ENCODE results near the gene ZBTB7A. TPM values are rescaled to one million over a fixed set of nuclear protein-coding genes. Genes with fewer than 3 reads are reported as not detected.

Gene ZBTB7A
- total and polyA plus RNA-seq, 7 experiments from 2014 or later: 15.3 to 76.0 (median 49.1) TPM

DNA sequence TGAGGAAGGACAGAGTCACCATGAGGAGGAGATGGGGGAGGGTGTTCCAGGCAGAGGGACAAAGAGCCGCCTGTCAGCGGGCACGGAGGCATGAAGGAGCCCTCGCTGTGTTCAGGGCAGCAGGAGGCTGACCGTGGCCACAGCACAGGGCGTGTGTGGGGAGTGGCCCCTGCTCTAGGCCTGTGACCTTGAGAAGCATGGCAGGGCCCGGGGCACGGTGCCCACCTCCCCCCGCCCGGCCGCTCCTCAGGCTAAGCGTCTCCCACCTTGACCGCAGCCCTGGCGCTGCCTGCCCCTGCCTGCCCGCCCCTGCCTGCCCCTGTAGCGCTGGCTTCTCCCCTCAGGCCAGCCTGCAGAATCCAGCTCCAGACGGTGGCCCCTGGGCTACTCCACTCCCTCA lies 45.7 kb upstream of the ZBTB7A start:
- Histone ChIP-seq H3K4me1 (ENCODE audit: control insufficient read depth in 2 of 2, insufficient read depth in 2 of 2, low read length in 2 of 2) (peaks cover 36 to 41% of the 10 kb centered on the region in 2 donors), H3K27ac (ENCODE audit: low read depth, low read length) (no peak overlapping the region), H3K9me3 (ENCODE audit: control insufficient read depth in 2 of 3, low read length in 3 of 3) (no peaks in the 10 kb centered on the region), H3K36me3 (ENCODE audit: control insufficient read depth in 2 of 3, insufficient read depth in 3 of 3, low read length in 3 of 3) (peaks cover 0 to 50% (median 3%) of the 10 kb centered on the region in 3 experiments), H3K4me3 (ENCODE audit: low read length) (no peak overlapping the region), H3K27me3 (ENCODE audit: control insufficient read depth in 2 of 2, insufficient read depth in 2 of 2, low read length in 2 of 2) (no peaks in the 10 kb centered on the region)
- H3K27ac Mint-ChIP-seq: peak overlapping the region in 1 of 9 donors; percentile 34
- H3K9me3 Mint-ChIP-seq: no peaks in the 10 kb centered on the region
- H3K36me3 Mint-ChIP-seq: peaks cover 0 to 42% (median 0%) of the 10 kb centered on the region in 5 donors
- no peaks in the 10 kb centered on the region for H3K27me3 Mint-ChIP-seq
- DNase-seq: no peak
- ATAC-seq: no peak
- intact Hi-C loops (cut with micrococcal nuclease): no loop called here
- peaks cover 25 to 78% (median 46%) of the 10 kb centered on the region in 7 donors for H3K4me1 Mint-ChIP-seq
- H3K4me3 Mint-ChIP-seq: no peak overlapping the region
- ChIA-PET CTCF (no interaction called here), POLR2A (interaction anchor here (1.8 kb wide), 1 partner anchor 8 kb away, joined by 5 read pairs; no protein-coding TSS in a partner anchor)

DNA sequence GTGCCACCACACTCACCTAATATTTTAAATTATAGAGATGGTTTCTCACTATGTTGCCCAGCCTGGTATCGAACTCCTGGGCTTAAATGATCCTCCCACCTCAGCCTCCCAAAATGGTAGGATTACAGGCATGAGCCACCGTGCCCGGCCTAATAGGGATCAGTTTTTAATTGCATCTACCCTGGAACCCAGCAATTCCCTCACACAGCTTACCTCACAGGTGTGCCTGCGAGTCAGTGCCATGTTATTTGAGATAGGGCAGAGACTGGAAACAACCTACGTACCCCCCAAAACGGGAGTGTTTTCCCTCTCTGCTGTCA lies 42.9 kb upstream of the ZBTB7A start:
- H3K36me3 ChIP-seq (ENCODE audit: control insufficient read depth in 2 of 3, insufficient read depth in 3 of 3, low read length in 3 of 3): peaks cover 3 to 44% (median 3%) of the 10 kb centered on the region in 3 experiments
- ChIA-PET POLR2A (interaction anchor here (0.6 to 1.6 kb wide), 10 partner anchors 9 to 188 kb away, joined by 3 to 8 read pairs (median 5); partner anchors contain the start of gene ZBTB7A), CTCF (interaction anchor here (0.7 to 1.2 kb wide), 3 partner anchors 20 to 124 kb away, joined by 3 to 4 read pairs (median 3); no protein-coding TSS in a partner anchor)
- H3K27ac ChIP-seq (ENCODE audit: low read depth, low read length): peak overlapping the region; percentile 72
- H3K4me1 ChIP-seq (ENCODE audit: control insufficient read depth in 2 of 2, insufficient read depth in 2 of 2, low read length in 2 of 2): peaks cover 40 to 52% of the 10 kb centered on the region in 2 donors
- intact Hi-C loops (cut with micrococcal nuclease): loop anchor here (1.0 to 5.0 kb wide), 4 partner anchors 20 to 103 kb away; partner anchors contain the start of genes ZBTB7A (in 2 of the 2) and PIAS4 (in 1 of the 2)
- peak overlapping the region in 6 of 10 donors; percentile 8 to 80 (median 30) for H3K4me3 Mint-ChIP-seq
- H3K27ac Mint-ChIP-seq: peak overlapping the region; percentile 86 to 97 (median 94)
- ATAC-seq (no peak), DNase-seq (no peak)
- no peaks in the 10 kb centered on the region for H3K27me3 ChIP-seq (ENCODE audit: control insufficient read depth in 2 of 2, insufficient read depth in 2 of 2, low read length in 2 of 2)
- no peaks in the 10 kb centered on the region for H3K27me3 Mint-ChIP-seq
- H3K36me3 Mint-ChIP-seq: peaks cover 0 to 49% (median 4%) of the 10 kb centered on the region in 5 donors
- H3K9me3 ChIP-seq (ENCODE audit: control insufficient read depth in 2 of 3, low read length in 3 of 3): no peaks in the 10 kb centered on the region
- H3K9me3 Mint-ChIP-seq: peaks cover 0 to 2% (median 0%) of the 10 kb centered on the region in 11 donors
- peak overlapping the region; percentile 10 for H3K4me3 ChIP-seq (ENCODE audit: low read length)
- H3K4me1 Mint-ChIP-seq: peaks cover 34 to 85% (median 51%) of the 10 kb centered on the region in 7 donors

DNA sequence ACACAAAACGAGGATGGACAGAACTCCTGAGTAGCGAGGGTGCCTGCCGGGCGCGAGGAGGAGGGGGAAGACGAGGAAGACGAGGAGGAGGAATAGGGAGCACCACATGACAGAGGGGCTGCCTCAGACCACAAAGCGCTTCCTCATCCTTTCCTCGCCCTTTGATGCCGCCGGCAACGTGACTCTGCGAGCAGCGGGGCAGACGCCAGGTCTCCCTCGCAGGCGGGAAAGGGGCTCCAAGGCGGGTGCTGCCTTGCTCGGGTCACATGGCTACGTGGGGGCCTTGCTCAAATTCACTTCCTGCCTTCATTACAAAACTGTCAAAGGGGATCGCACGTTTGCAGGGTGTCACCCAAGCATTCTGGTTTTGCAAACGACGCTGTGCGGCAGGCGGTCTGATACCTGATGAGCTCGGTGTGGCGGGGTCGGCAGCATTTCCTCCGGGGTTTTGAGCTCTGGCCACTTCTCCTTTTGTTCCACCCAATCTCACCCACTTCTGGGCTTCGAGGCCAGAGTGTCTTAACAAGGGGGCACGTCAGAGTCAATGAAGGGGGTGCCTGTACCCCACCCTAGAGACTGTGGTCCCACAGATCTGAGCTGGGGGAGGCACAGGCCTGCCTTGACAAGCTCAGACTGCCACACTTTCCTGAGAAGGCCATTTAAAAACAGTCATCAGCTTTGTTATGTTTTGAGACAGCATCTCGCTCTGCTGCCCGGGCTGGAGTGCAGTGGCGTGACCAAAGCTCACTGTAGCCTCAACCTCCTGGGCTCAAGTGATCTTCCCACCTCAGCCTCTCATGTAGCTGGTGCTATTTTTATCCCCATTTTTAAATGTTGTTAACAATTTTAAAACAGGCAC lies 42.3 kb upstream of the ZBTB7A start:
- peak overlapping the region; percentile 86 to 97 (median 94) for H3K27ac Mint-ChIP-seq
- Histone ChIP-seq H3K27ac (ENCODE audit: low read depth, low read length) (peak overlapping the region; percentile 72), H3K9me3 (ENCODE audit: control insufficient read depth in 2 of 3, low read length in 3 of 3) (no peaks in the 10 kb centered on the region), H3K4me3 (ENCODE audit: low read length) (peak overlapping the region; percentile 11), H3K27me3 (ENCODE audit: control insufficient read depth in 2 of 2, insufficient read depth in 2 of 2, low read length in 2 of 2) (no peaks in the 10 kb centered on the region), H3K36me3 (ENCODE audit: control insufficient read depth in 2 of 3, insufficient read depth in 3 of 3, low read length in 3 of 3) (peaks cover 3 to 40% (median 3%) of the 10 kb centered on the region in 3 experiments), H3K4me1 (ENCODE audit: control insufficient read depth in 2 of 2, insufficient read depth in 2 of 2, low read length in 2 of 2) (peaks cover 44 to 53% of the 10 kb centered on the region in 2 donors)
- intact Hi-C loops (cut with micrococcal nuclease): loop anchor here (1.0 to 5.0 kb wide), 5 partner anchors 15 to 102 kb away; partner anchors contain the start of genes ZBTB7A (in 2 of the 2), MAP2K2 (in 1 of the 2) and PIAS4 (in 1 of the 2)
- H3K4me3 Mint-ChIP-seq: peak overlapping the region; percentile 54 to 80 (median 74)
- H3K36me3 Mint-ChIP-seq: peaks cover 0 to 45% (median 4%) of the 10 kb centered on the region in 5 donors
- H3K4me1 Mint-ChIP-seq: peaks cover 34 to 85% (median 55%) of the 10 kb centered on the region in 7 donors
- H3K9me3 Mint-ChIP-seq: peaks cover 0 to 2% (median 0%) of the 10 kb centered on the region in 11 donors
- ATAC-seq (peak; percentile 67), DNase-seq (peak; percentile 35 to 83 (median 79))
- POLR2A ChIA-PET: interaction anchor here (0.6 to 1.6 kb wide), 11 partner anchors 9 to 346 kb away, joined by 3 to 8 read pairs (median 5); partner anchors contain the start of gene ZBTB7A
- no peaks in the 10 kb centered on the region for H3K27me3 Mint-ChIP-seq
- CTCF ChIA-PET: interaction anchor here (0.7 to 1.2 kb wide), 3 partner anchors 20 to 123 kb away, joined by 3 to 4 read pairs (median 3); no protein-coding TSS in a partner anchor

DNA sequence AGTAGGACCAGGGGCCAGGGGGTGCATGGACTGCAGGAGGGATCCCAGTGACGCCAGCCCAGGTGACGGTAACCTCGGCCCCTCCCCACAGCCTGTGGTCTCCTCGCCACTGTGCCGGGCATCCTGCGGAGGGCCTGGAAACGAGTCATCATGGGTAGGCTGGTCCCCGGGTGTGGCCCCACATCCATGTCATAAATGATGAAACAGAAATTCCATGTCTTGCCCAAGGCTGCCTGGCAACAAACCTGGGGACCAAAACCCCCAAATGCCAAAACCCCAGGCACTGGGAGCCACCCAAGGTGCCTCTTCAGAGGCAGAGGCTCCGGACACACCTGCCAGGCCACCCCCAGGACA lies 36.4 kb upstream of the ZBTB7A start:
- no peak for DNase-seq
- Histone ChIP-seq H3K9me3 (ENCODE audit: control insufficient read depth in 2 of 3, low read length in 3 of 3) (no peaks in the 10 kb centered on the region), H3K4me3 (ENCODE audit: low read length) (no peak overlapping the region), H3K36me3 (ENCODE audit: control insufficient read depth in 2 of 3, insufficient read depth in 3 of 3, low read length in 3 of 3) (peaks cover 0 to 52% (median 3%) of the 10 kb centered on the region in 3 experiments), H3K27me3 (ENCODE audit: control insufficient read depth in 2 of 2, insufficient read depth in 2 of 2, low read length in 2 of 2) (no peaks in the 10 kb centered on the region), H3K27ac (ENCODE audit: low read depth, low read length) (no peak overlapping the region), H3K4me1 (ENCODE audit: control insufficient read depth in 2 of 2, insufficient read depth in 2 of 2, low read length in 2 of 2) (peaks cover 22 to 33% of the 10 kb centered on the region in 2 donors)
- Mint-ChIP-seq H3K9me3 (peaks cover 0 to 2% (median 0%) of the 10 kb centered on the region in 11 donors), H3K36me3 (peaks cover 0 to 23% (median 4%) of the 10 kb centered on the region in 5 donors), H3K27me3 (no peaks in the 10 kb centered on the region), H3K4me1 (peaks cover 20 to 44% (median 32%) of the 10 kb centered on the region in 7 donors), H3K27ac (peak overlapping the region in 2 of 9 donors; percentile 64 to 85), H3K4me3 (peak overlapping the region in 1 of 10 donors; percentile 67)
- intact Hi-C loops (cut with micrococcal nuclease): no loop called here
- POLR2A ChIA-PET: interaction anchor here (0.7 to 3.5 kb wide), 4 partner anchors 8 to 118 kb away, joined by 3 to 40 read pairs (median 20); partner anchors contain the start of genes EEF2 and ZBTB7A
- no peak for ATAC-seq
- CTCF ChIA-PET: interaction anchor here (1.0 to 2.2 kb wide), 2 partner anchors 8 to 37 kb away, joined by 3 to 9 read pairs; no protein-coding TSS in a partner anchor

DNA sequence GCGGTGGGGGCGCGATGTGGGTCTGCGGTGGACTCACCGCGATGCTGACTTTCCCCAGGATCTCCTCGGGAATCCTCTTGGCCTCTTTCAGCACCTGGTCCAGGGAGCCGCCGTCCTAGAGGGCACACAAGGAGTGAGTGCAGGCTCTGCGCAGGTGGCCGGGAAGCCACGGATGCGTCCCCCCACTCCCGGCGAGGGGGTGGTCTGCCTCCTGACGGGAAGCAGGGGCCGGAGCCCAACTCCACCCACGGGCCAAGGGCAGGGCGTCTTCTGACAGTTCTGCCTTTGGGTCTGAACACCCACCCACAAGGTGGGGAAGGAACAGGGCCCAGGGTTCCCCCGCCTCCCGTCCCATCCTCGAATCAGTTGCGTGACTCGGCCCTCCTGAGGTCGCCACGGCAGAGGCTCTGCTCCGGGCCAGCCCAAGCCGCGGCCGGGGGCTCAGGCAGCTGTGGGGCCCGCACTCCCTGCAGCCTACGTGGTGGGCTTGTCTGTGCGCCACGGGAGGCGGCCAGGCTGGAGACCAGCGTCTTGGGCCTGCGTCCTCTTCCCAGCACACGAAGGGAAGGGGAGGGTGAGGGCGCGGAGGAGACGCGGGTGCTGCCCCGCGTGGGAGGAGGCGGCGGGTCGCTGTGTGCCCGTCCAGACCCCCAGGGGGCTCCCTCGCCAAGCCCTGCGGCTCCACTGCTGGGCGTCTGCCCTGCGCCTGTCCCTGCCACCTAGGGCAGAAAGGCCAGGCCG lies 35.8 kb upstream of the ZBTB7A start:
- Histone ChIP-seq H3K27me3 (ENCODE audit: control insufficient read depth in 2 of 2, insufficient read depth in 2 of 2, low read length in 2 of 2) (no peaks in the 10 kb centered on the region), H3K36me3 (ENCODE audit: control insufficient read depth in 2 of 3, insufficient read depth in 3 of 3, low read length in 3 of 3) (peaks cover 0 to 57% (median 3%) of the 10 kb centered on the region in 3 experiments), H3K27ac (ENCODE audit: low read depth, low read length) (no peak overlapping the region), H3K4me3 (ENCODE audit: low read length) (no peak overlapping the region), H3K9me3 (ENCODE audit: control insufficient read depth in 2 of 3, low read length in 3 of 3) (no peaks in the 10 kb centered on the region), H3K4me1 (ENCODE audit: control insufficient read depth in 2 of 2, insufficient read depth in 2 of 2, low read length in 2 of 2) (peaks cover 22 to 33% of the 10 kb centered on the region in 2 donors)
- intact Hi-C loops (cut with micrococcal nuclease): no loop called here
- no peak for ATAC-seq
- no peak overlapping the region for H3K4me3 Mint-ChIP-seq
- peaks cover 0 to 23% (median 4%) of the 10 kb centered on the region in 5 donors for H3K36me3 Mint-ChIP-seq
- no peak for DNase-seq
- CTCF ChIA-PET: no interaction called here
- H3K27ac Mint-ChIP-seq: no peak overlapping the region
- H3K9me3 Mint-ChIP-seq: peaks cover 0 to 2% (median 0%) of the 10 kb centered on the region in 11 donors
- no peaks in the 10 kb centered on the region for H3K27me3 Mint-ChIP-seq
- peaks cover 17 to 39% (median 30%) of the 10 kb centered on the region in 7 donors for H3K4me1 Mint-ChIP-seq
- POLR2A ChIA-PET: interaction anchor here (0.7 kb wide), 1 partner anchor 26 kb away, joined by 5 read pairs; no protein-coding TSS in a partner anchor

DNA sequence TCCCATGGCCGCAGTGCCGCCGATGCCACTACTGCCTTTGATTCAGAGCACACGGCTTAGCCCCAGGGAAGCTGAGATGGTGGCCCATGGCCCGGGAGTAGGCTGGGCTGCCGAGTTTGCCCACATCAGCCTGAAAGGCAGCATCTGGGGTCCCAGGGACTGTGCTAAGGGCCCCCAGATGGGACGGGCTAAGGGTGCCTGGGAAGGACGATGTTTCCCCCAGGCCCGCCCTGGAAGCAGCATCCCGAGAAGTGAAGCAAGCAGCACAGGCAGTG lies 34.7 kb upstream of the ZBTB7A start:
- intact Hi-C loops (cut with micrococcal nuclease): no loop called here
- H3K9me3 ChIP-seq (ENCODE audit: control insufficient read depth in 2 of 3, low read length in 3 of 3): no peaks in the 10 kb centered on the region
- H3K36me3 ChIP-seq (ENCODE audit: control insufficient read depth in 2 of 3, insufficient read depth in 3 of 3, low read length in 3 of 3): peaks cover 0 to 58% (median 0%) of the 10 kb centered on the region in 3 experiments
- H3K4me1 ChIP-seq (ENCODE audit: control insufficient read depth in 2 of 2, insufficient read depth in 2 of 2, low read length in 2 of 2): peaks cover 22 to 27% of the 10 kb centered on the region in 2 donors
- H3K4me3 ChIP-seq (ENCODE audit: low read length): no peak overlapping the region
- H3K27me3 ChIP-seq (ENCODE audit: control insufficient read depth in 2 of 2, insufficient read depth in 2 of 2, low read length in 2 of 2): no peaks in the 10 kb centered on the region
- no peak for ATAC-seq
- POLR2A ChIA-PET: interaction anchor here (0.7 kb wide), 3 partner anchors 8 to 25 kb away, joined by 3 to 5 read pairs (median 3); no protein-coding TSS in a partner anchor
- Mint-ChIP-seq H3K4me1 (peaks cover 9 to 30% (median 24%) of the 10 kb centered on the region in 7 donors), H3K9me3 (peaks cover 0 to 2% (median 0%) of the 10 kb centered on the region in 11 donors), H3K27ac (no peak overlapping the region), H3K36me3 (peaks cover 0 to 19% (median 0%) of the 10 kb centered on the region in 5 donors), H3K27me3 (no peaks in the 10 kb centered on the region), H3K4me3 (no peak overlapping the region)
- H3K27ac ChIP-seq (ENCODE audit: low read depth, low read length): no peak overlapping the region
- no peak for DNase-seq
- CTCF ChIA-PET: interaction anchor here (0.9 kb wide), 1 partner anchor 38 kb away, joined by 3 read pairs; no protein-coding TSS in a partner anchor

Measured in naive thymus-derived CD4-positive, alpha-beta T cell (primary cell).